ENCODE data around the gene STK32A. TPM values are rescaled to one million over a fixed set of nuclear protein-coding genes. Genes with fewer than 3 reads are reported as not detected.
A peak's percentile ranks its signal among the peaks of the same experiment; 100 is the strongest.

Gene STK32A
- total and polyA plus RNA-seq, 2 experiments from 2014 or later, result 2.4 to 2.8 TPM

GRCh38 chr5:147189109-147189424 is 45.8 kb upstream of the STK32A start (continued):
- TF ChIP-seq, protein P1, sequence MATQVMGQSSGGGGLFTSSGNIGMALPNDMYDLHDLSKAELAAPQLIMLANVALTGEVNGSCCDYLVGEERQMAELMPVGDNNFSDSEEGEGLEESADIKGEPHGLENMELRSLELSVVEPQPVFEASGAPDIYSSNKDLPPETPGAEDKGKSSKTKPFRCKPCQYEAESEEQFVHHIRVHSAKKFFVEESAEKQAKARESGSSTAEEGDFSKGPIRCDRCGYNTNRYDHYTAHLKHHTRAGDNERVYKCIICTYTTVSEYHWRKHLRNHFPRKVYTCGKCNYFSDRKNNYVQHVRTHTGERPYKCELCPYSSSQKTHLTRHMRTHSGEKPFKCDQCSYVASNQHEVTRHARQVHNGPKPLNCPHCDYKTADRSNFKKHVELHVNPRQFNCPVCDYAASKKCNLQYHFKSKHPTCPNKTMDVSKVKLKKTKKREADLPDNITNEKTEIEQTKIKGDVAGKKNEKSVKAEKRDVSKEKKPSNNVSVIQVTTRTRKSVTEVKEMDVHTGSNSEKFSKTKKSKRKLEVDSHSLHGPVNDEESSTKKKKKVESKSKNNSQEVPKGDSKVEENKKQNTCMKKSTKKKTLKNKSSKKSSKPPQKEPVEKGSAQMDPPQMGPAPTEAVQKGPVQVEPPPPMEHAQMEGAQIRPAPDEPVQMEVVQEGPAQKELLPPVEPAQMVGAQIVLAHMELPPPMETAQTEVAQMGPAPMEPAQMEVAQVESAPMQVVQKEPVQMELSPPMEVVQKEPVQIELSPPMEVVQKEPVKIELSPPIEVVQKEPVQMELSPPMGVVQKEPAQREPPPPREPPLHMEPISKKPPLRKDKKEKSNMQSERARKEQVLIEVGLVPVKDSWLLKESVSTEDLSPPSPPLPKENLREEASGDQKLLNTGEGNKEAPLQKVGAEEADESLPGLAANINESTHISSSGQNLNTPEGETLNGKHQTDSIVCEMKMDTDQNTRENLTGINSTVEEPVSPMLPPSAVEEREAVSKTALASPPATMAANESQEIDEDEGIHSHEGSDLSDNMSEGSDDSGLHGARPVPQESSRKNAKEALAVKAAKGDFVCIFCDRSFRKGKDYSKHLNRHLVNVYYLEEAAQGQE (IDR thresholded peaks at IDR 0.05; ENCODE audit: unreplicated experiment), result no peak
- no peak for TF ChIP-seq CREB1 (CRISPR knock-in tag; IDR thresholded peaks at IDR 0.05; ENCODE audit: low read depth)
- TF ChIP-seq EZH2 (IDR thresholded peaks at IDR 0.05; ENCODE audit: low read depth, unreplicated experiment), result no peak
- TF ChIP-seq ZNF331 (CRISPR knock-in tag; IDR thresholded peaks at IDR 0.05; ENCODE audit: low read depth), result no peak
- TF ChIP-seq JUNB (IDR thresholded peaks at IDR 0.05; ENCODE audit: unreplicated experiment), result no peak
- TF ChIP-seq POLR2AphosphoS5 (IDR thresholded peaks at IDR 0.05; ENCODE audit: low read depth), result no peak
- no peak for TF ChIP-seq STAT1 (IDR thresholded peaks at IDR 0.05; ENCODE audit: unreplicated experiment)

DNA sequence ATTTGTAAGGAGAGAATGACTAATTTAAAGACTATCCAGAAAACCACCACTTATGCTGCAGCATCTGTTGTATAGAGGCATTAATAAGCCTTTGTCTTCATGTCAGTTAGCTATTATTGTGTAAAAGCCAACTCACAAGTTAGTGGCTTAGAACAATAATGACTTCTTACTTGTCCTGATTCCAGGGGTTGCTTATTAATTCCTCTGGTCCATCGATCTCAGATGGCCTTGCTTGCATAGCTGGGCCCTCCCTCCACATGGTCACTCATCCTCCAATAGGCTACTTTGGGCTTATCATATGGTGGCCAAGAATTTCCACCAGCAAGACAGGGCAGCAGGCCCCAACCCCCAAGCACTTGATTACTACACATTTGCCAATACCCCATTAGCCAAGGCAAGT is 44.5 kb upstream of the STK32A start:
- 0 out of 3 replicates have a peak, but pooled peaks cover 4% of the 10 kb centered on the region for H3K9me3 Mint-ChIP-seq
- H3K27ac ChIP-seq (ENCODE audit: low read depth), result no peak overlapping the region
- peaks cover 1% of the 10 kb centered on the region for H3K27me3 Mint-ChIP-seq (ENCODE audit: insufficient read depth, low read depth, poor library complexity)
- H3K27me3 ChIP-seq (ENCODE audit: insufficient read depth), result no peaks in the 10 kb centered on the region
- H3K79me2 ChIP-seq (replicated peaks; ENCODE audit: insufficient read depth), result no peaks in the 10 kb centered on the region
- H3K36me3 ChIP-seq (ENCODE audit: insufficient read depth), result no peaks in the 10 kb centered on the region
- no peak overlapping the region for H3K4me2 ChIP-seq
- no peak for DNase-seq (ENCODE audit: low spot score)
- TF ChIP-seq, protein P2, sequence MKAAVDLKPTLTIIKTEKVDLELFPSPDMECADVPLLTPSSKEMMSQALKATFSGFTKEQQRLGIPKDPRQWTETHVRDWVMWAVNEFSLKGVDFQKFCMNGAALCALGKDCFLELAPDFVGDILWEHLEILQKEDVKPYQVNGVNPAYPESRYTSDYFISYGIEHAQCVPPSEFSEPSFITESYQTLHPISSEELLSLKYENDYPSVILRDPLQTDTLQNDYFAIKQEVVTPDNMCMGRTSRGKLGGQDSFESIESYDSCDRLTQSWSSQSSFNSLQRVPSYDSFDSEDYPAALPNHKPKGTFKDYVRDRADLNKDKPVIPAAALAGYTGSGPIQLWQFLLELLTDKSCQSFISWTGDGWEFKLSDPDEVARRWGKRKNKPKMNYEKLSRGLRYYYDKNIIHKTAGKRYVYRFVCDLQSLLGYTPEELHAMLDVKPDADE (IDR thresholded peaks at IDR 0.05), result no peak
- TF ChIP-seq, protein P3, sequence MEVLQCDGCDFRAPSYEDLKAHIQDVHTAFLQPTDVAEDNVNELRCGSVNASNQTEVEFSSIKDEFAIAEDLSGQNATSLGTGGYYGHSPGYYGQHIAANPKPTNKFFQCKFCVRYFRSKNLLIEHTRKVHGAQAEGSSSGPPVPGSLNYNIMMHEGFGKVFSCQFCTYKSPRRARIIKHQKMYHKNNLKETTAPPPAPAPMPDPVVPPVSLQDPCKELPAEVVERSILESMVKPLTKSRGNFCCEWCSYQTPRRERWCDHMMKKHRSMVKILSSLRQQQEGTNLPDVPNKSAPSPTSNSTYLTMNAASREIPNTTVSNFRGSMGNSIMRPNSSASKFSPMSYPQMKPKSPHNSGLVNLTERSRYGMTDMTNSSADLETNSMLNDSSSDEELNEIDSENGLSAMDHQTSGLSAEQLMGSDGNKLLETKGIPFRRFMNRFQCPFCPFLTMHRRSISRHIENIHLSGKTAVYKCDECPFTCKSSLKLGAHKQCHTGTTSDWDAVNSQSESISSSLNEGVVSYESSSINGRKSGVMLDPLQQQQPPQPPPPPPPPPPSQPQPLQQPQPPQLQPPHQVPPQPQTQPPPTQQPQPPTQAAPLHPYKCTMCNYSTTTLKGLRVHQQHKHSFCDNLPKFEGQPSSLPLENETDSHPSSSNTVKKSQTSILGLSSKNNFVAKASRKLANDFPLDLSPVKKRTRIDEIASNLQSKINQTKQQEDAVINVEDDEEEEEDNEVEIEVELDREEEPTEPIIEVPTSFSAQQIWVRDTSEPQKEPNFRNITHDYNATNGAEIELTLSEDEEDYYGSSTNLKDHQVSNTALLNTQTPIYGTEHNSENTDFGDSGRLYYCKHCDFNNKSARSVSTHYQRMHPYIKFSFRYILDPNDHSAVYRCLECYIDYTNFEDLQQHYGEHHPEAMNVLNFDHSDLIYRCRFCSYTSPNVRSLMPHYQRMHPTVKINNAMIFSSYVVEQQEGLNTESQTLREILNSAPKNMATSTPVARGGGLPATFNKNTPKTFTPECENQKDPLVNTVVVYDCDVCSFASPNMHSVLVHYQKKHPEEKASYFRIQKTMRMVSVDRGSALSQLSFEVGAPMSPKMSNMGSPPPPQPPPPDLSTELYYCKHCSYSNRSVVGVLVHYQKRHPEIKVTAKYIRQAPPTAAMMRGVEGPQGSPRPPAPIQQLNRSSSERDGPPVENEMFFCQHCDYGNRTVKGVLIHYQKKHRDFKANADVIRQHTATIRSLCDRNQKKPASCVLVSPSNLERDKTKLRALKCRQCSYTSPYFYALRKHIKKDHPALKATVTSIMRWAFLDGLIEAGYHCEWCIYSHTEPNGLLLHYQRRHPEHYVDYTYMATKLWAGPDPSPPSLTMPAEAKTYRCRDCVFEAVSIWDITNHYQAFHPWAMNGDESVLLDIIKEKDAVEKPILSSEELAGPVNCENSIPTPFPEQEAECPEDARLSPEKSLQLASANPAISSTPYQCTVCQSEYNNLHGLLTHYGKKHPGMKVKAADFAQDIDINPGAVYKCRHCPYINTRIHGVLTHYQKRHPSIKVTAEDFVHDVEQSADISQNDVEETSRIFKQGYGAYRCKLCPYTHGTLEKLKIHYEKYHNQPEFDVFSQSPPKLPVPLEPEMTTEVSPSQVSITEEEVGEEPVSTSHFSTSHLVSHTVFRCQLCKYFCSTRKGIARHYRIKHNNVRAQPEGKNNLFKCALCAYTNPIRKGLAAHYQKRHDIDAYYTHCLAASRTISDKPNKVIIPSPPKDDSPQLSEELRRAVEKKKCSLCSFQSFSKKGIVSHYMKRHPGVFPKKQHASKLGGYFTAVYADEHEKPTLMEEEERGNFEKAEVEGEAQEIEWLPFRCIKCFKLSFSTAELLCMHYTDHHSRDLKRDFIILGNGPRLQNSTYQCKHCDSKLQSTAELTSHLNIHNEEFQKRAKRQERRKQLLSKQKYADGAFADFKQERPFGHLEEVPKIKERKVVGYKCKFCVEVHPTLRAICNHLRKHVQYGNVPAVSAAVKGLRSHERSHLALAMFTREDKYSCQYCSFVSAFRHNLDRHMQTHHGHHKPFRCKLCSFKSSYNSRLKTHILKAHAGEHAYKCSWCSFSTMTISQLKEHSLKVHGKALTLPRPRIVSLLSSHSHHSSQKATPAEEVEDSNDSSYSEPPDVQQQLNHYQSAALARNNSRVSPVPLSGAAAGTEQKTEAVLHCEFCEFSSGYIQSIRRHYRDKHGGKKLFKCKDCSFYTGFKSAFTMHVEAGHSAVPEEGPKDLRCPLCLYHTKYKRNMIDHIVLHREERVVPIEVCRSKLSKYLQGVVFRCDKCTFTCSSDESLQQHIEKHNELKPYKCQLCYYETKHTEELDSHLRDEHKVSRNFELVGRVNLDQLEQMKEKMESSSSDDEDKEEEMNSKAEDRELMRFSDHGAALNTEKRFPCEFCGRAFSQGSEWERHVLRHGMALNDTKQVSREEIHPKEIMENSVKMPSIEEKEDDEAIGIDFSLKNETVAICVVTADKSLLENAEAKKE (CRISPR knock-in tag; IDR thresholded peaks at IDR 0.05), result no peak
- TF ChIP-seq EZH2phosphoT487 (IDR thresholded peaks at IDR 0.05; ENCODE audit: unreplicated experiment), result no peak
- TF ChIP-seq ZNF114 (CRISPR knock-in tag; IDR thresholded peaks at IDR 0.05), result no peak
- TF ChIP-seq CREB1 (CRISPR knock-in tag; IDR thresholded peaks at IDR 0.05; ENCODE audit: low read depth), result no peak
- TF ChIP-seq, protein P1 (IDR thresholded peaks at IDR 0.05; ENCODE audit: unreplicated experiment), result no peak
- no peaks in the 10 kb centered on the region for H3F3A ChIP-seq (replicated peaks; ENCODE audit: low read depth)
- H3K36me3 Mint-ChIP-seq (ENCODE audit: low read depth), result no peaks in the 10 kb centered on the region
- H3K4me3 Mint-ChIP-seq, result no peak overlapping the region
- no peak overlapping the region for H3K4me3 ChIP-seq
- no peaks in the 10 kb centered on the region for H4K20me1 ChIP-seq (replicated peaks; ENCODE audit: insufficient read depth)
- H2AFZ ChIP-seq, result peak overlapping the region; percentile 43; the same call in 1 of the 2 replicates
- H3K27ac Mint-ChIP-seq, result 0 out of 2 replicates have a peak overlapping the region, but pooled peaks have one; percentile 15
- peaks cover 38% of the 10 kb centered on the region for H3K4me1 Mint-ChIP-seq
- peaks cover 35% of the 10 kb centered on the region for H3K4me1 ChIP-seq (ENCODE audit: insufficient read depth)
- ATAC-seq, result no peak
- no peaks in the 10 kb centered on the region for H3K9me2 ChIP-seq (ENCODE audit: insufficient read depth)
